Erythroblast (primary cell): ENCODE results near the gene ENTPD1.

Experiments used
- GATA1 ChIP-seq: IDR thresholded peaks from 2 replicates; pipeline ENCODE4 v1.6.1; 2011; ENCODE audit warnings: low read depth, mild to moderate bottlenecking, control low read depth, low read length, moderate library complexity
- POLR2A ChIP-seq: IDR thresholded peaks from 2 replicates; pipeline ENCODE4 v1.6.1; 2011; ENCODE audit warnings: mild to moderate bottlenecking, low read length

DNA sequence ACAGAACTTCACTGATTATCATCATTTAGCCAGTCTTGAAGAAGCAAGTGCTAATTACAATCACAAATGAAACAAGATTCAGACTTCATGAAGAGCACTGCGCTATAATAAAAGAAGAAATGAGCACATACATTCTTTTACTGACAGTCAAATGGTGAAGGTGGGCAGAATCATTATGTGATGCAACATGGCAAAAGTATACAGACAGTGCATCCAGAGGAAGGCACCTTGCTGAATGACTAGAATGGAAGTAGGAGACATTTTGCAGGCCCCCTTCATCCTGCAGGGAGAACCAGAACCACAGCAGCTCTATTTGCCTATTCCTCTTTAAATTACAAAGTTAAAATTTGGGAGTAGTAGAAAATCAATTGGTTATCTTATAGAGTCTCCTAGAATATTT is 120.8 kb downstream of the ENTPD1 start:
- TF ChIP-seq POLR2A (no peak), GATA1 (no peak)
